ENCODE data around the gene MTCP1.

DNA sequence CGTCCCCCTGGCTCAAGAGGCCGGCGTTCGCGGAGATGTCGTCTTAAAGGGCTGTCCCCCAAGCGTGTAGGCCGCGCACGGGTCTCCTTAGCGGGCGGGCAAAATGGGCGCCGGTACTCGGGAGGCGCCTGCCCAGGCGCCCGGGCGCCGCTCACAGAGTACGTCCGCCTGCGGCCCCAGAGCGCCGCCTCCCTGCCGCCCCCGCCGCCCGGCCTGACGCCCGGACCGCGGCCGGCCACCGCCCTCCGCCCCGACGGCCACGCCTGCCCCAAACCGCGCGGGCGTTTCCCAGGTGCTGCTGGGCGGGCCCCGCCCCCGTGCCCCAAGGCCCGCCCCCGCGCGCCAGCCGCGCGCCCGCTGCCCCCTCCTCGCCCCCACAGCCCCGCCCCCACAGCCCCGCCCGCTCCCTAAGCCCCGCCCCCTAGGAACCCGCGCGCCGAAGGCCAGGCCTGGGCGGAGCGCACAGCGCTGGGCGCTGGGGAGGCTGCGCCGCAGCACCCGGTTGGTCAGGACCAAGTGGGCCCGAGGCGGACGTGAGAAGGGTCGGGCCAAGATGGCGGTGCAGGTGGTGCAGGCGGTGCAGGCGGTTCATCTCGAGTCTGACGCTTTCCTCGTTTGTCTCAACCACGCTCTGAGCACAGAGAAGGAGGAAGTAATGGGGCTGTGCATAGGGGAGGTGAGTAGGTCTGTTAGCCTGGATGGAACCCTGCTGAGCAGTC is at the start of gene MTCP1, which contains the start of the genes BRCC3 and CMC4:
- TF ChIP-seq CTCF (IDR thresholded peaks at IDR 0.05) (no peak), POLR2A (IDR thresholded peaks at IDR 0.05) (peak; percentile 56)
